DOHH2 (cell line): ENCODE data around the gene L1CAM.

Experiments used
- CTCF ChIP-seq: fragments of 200-600 bp; sonication (generic); IDR thresholded peaks from one replicate; pipeline ENCODE4 v1.5.1; 2014; ENCODE audit warnings: antibody characterized with exemption, mild to moderate bottlenecking, low read depth, low read length; ENCODE audit not compliant: poor library complexity, severe bottlenecking
- EZH2phosphoT487 ChIP-seq: fragments of 200-600 bp; sonication (generic); IDR thresholded peaks from 2 replicates; pipeline ENCODE4 v1.6.1; 2017; ENCODE audit warnings: borderline replicate concordance, mild to moderate bottlenecking, antibody characterized with exemption, low read length, moderate library complexity, mixed read lengths

GRCh38 chrX:153866302-153867019 is 19.5 kb downstream of the L1CAM start:
- TF ChIP-seq CTCF (no peak), EZH2phosphoT487 (no peak)
